Sigmoid colon (tissue), 7 donors: ENCODE measurements around the gene GALNT17. TPM values are rescaled to one million over a fixed set of nuclear protein-coding genes. Genes with fewer than 3 reads are reported as not detected.

Source experiments
- DNase-seq: peaks from one replicate; pipeline ENCODE4 v3.0.0-alpha.2; 2019
- H3K27ac ChIP-seq, 4 donors: fragments of 200-600 bp; sonication (generic); one replicate each; pipeline ENCODE4 v1.5.1; 2016 to 2019; ENCODE audit warnings: mild to moderate bottlenecking in 1 of 4
- H3K27me3 ChIP-seq, 3 donors: fragments of 200-600 bp; sonication (generic); one replicate each; pipeline ENCODE4 v1.5.1; 2019; ENCODE audit warnings: mild to moderate bottlenecking in 1 of 3
- H3K36me3 ChIP-seq, 4 donors: fragments of 200-600 bp; sonication (generic); one replicate each; pipeline ENCODE4 v1.5.1; 2016 to 2019
- H3K4me1 ChIP-seq, 4 donors: fragments of 200-600 bp; sonication (generic); one replicate each; pipeline ENCODE4 v1.5.1; 2017 to 2019
- H3K4me3 ChIP-seq, 4 donors: fragments of 200-600 bp; sonication (generic); one replicate each; pipeline ENCODE4 v1.5.1; 2017 to 2019; ENCODE audit warnings: mild to moderate bottlenecking in 2 of 4, moderate library complexity in 1 of 4
- H3K9me3 ChIP-seq, 4 donors: fragments of 200-600 bp in 3 of 4; sonication (generic) in 3 of 4; one replicate each; pipeline versions ENCODE4 v1.5.1 to v1.6.1; 2013 to 2019
- CTCF ChIP-seq, 4 experiments: fragments of 450-650 bp in 3 of 4; fragments of 200-600 bp in 1 of 4; IDR thresholded peaks; one replicate each; pipeline ENCODE4 v1.5.1; 2016 to 2019; ENCODE audit warnings: antibody characterized with exemption in 4 of 4, mild to moderate bottlenecking in 3 of 4, moderate library complexity in 2 of 4
- EP300 ChIP-seq, 4 donors: sonication (generic); formaldehyde crosslinking; IDR thresholded peaks; one replicate each; pipeline ENCODE4 v1.6.1; 2017; ENCODE audit warnings: antibody characterized with exemption in 4 of 4
- POLR2A ChIP-seq, 2 donors: fragments of 450-650 bp; IDR thresholded peaks; one replicate each; pipeline ENCODE4 v1.6.1; 2016; ENCODE audit warnings: antibody characterized with exemption in 2 of 2, mild to moderate bottlenecking in 2 of 2, moderate library complexity in 2 of 2
- POLR2AphosphoS5 ChIP-seq, 4 donors: sonication (generic); formaldehyde crosslinking; IDR thresholded peaks; one replicate each; pipeline ENCODE4 v1.6.1; 2017; ENCODE audit warnings: antibody characterized with exemption in 4 of 4
- WGBS, 2 donors: extraction: QIAGEN DNeasy Blood & Tissue Kit; methylation state at CpG; one replicate each; pipeline ENCODE4 v1.1.7; 2013; 5-methylcytosine and 5-hydroxymethylcytosine counted together
- intact Hi-C: fragments of 100-400 bp; cut with DNase I; formaldehyde crosslinking; loops from one replicate; pipeline ENCODE4 v1.15.1; 2023
- polyA plus RNA-seq, 3 donors: library from polyadenylated mRNA; stranded (reverse); fragments of 200-250 nt; gene quantifications; one replicate each; pipeline ENCODE4 v1.2.3, GENCODE V29; 2013
- total RNA-seq, 4 donors: library from RNA; depleted of rRNA; stranded (reverse); fragments of >200 nt; gene quantifications; one replicate each; pipeline ENCODE4 v1.1.0, GENCODE V29; 2016
- donor health status: healthy with polysubstance abuse.
- donor health status: Bipolar disorder and iron deficiency.
- donor health status: healthy.

Gene GALNT17
- total and polyA plus RNA-seq, 7 donors: 1.8 to 45.4 (median 15.1) TPM; not detected in 1

GRCh38 chr7:71509381-71509780, 377.4 kb downstream of the GALNT17 start:
- Histone ChIP-seq H3K27me3 (no peaks in the 10 kb centered on the region), H3K9me3 (peaks cover 0 to 4% (median 0%) of the 10 kb centered on the region in 4 donors), H3K4me1 (peaks cover 0 to 15% (median 9%) of the 10 kb centered on the region in 4 donors), H3K36me3 (no peaks in the 10 kb centered on the region), H3K4me3 (no peak overlapping the region), H3K27ac (no peak overlapping the region)
- intact Hi-C loops: no loop called here
- DNase-seq: no peak
- 75% methylated on average over 1 of the region's 1 CpG for WGBS, 2 donors
- no peak for TF ChIP-seq CTCF (IDR thresholded peaks at IDR 0.05)

GRCh38 chr7:71511361-71511807, 379.4 kb downstream of the GALNT17 start:
- 59 to 74% methylated on average over 3 of the region's 3 CpGs for WGBS, 2 donors
- no peak for DNase-seq
- Histone ChIP-seq H3K36me3 (no peaks in the 10 kb centered on the region), H3K9me3 (peaks cover 0 to 4% (median 0%) of the 10 kb centered on the region in 4 donors), H3K4me3 (no peak overlapping the region), H3K4me1 (peaks cover 0 to 15% (median 9%) of the 10 kb centered on the region in 4 donors), H3K27me3 (no peaks in the 10 kb centered on the region), H3K27ac (no peak overlapping the region)
- intact Hi-C loops: loop anchor here (10.0 kb wide), 1 partner anchor 657 kb away; no protein-coding TSS in a partner anchor
- TF ChIP-seq EP300 (IDR thresholded peaks at IDR 0.05): no peak

GRCh38 chr7:71517940-71518699, 386.2 kb downstream of the GALNT17 start:
- Histone ChIP-seq H3K9me3 (peaks cover 0 to 9% (median 2%) of the 10 kb centered on the region in 4 donors), H3K27ac (no peak overlapping the region), H3K27me3 (no peaks in the 10 kb centered on the region), H3K4me1 (no peaks in the 10 kb centered on the region), H3K4me3 (no peak overlapping the region), H3K36me3 (no peaks in the 10 kb centered on the region)
- intact Hi-C loops: loop anchor here (10.0 kb wide), 1 partner anchor 663 kb away; no protein-coding TSS in a partner anchor
- TF ChIP-seq POLR2A (IDR thresholded peaks at IDR 0.05): no peak
- no peak for TF ChIP-seq POLR2AphosphoS5 (IDR thresholded peaks at IDR 0.05)
- no peak for TF ChIP-seq CTCF (IDR thresholded peaks at IDR 0.05)
- no peak for TF ChIP-seq EP300 (IDR thresholded peaks at IDR 0.05)
- 84% methylated on average over 7 of the region's 7 CpGs for WGBS, 2 donors
- no peak for DNase-seq

- intact Hi-C loops: loop anchor here (10.0 kb wide), 1 partner anchor 664 kb away; no protein-coding TSS in a partner anchor
- 53 to 76% methylated on average over 2 of the region's 2 CpGs for WGBS, 2 donors
- TF ChIP-seq CTCF (IDR thresholded peaks at IDR 0.05) (no peak), EP300 (IDR thresholded peaks at IDR 0.05) (no peak), POLR2AphosphoS5 (IDR thresholded peaks at IDR 0.05) (no peak), POLR2A (IDR thresholded peaks at IDR 0.05) (no peak)
These were observed 386.9 kb downstream of the GALNT17 start for GRCh38 chr7:71518880-71519279.

GRCh38 chr7:71521506-71521905, 389.6 kb downstream of the GALNT17 start:
- Histone ChIP-seq H3K4me3 (no peak overlapping the region), H3K9me3 (peaks cover 0 to 4% (median 2%) of the 10 kb centered on the region in 4 donors), H3K27me3 (no peaks in the 10 kb centered on the region), H3K4me1 (no peaks in the 10 kb centered on the region), H3K36me3 (no peaks in the 10 kb centered on the region), H3K27ac (no peak overlapping the region)
- 72 to 78% methylated on average over 5 of the region's 5 CpGs for WGBS, 2 donors
- DNase-seq: no peak
- TF ChIP-seq EP300 (IDR thresholded peaks at IDR 0.05): no peak
- TF ChIP-seq POLR2AphosphoS5 (IDR thresholded peaks at IDR 0.05): peak in 2 of 4 donors; percentile 6 to 37
- intact Hi-C loops: no loop called here

More at GRCh38 chr7:71518880-71519279, 386.9 kb downstream of the GALNT17 start:
- H3K36me3 ChIP-seq: no peaks in the 10 kb centered on the region
- no peaks in the 10 kb centered on the region for H3K4me1 ChIP-seq
- no peak for DNase-seq
- no peak overlapping the region for H3K4me3 ChIP-seq
- H3K27me3 ChIP-seq: no peaks in the 10 kb centered on the region
- peaks cover 0 to 6% (median 2%) of the 10 kb centered on the region in 4 donors for H3K9me3 ChIP-seq
- no peak overlapping the region for H3K27ac ChIP-seq
